ENCODE data around the gene RGS10.

- TF ChIP-seq SP1 (CRISPR knock-in tag; IDR thresholded peaks at IDR 0.05) (no peak), RB1 (IDR thresholded peaks at IDR 0.05; ENCODE audit: low read depth) (no peak), POLR2AphosphoS5 (IDR thresholded peaks at IDR 0.05; ENCODE audit: control insufficient read depth, insufficient read depth, low read depth, low read length) (no peak), HMGXB4 (CRISPR knock-in tag; IDR thresholded peaks at IDR 0.05) (no peak), ZNF407 (IDR thresholded peaks at IDR 0.05; ENCODE audit: low read depth) (no peak), CTCFL (IDR thresholded peaks at IDR 0.05; ENCODE audit: borderline replicate concordance, insufficient read depth, low read depth, low read length, poor library complexity, severe bottlenecking) (no peak), E2F4 (CRISPR knock-in tag; IDR thresholded peaks at IDR 0.05; ENCODE audit: low read depth) (no peak), BDP1 (IDR thresholded peaks at IDR 0.05; ENCODE audit: insufficient read depth, insufficient read length) (no peak), CTCF (IDR thresholded peaks at IDR 0.05 in 2 of 3, conservative IDR thresholded peaks at IDR 0.05 in 1 of 3; ENCODE audit: insufficient read depth in 2 of 3, low read depth in 1 of 3, low read length in 3 of 3) (no peak), SAFB (IDR thresholded peaks at IDR 0.05; ENCODE audit: borderline replicate concordance, low read depth, low read length) (no peak), ZNF699 (CRISPR knock-in tag; IDR thresholded peaks at IDR 0.05; ENCODE audit: insufficient replicate concordance) (no peak), NONO (IDR thresholded peaks at IDR 0.05; ENCODE audit: low read depth in 2 of 2, low read length in 1 of 2) (no peak), EZH2 (IDR thresholded peaks at IDR 0.05; ENCODE audit: borderline replicate concordance, low read depth, low read length) (no peak), CEBPG (CRISPR knock-in tag; IDR thresholded peaks at IDR 0.05) (no peak), CEBPG (tag; conservative IDR thresholded peaks at IDR 0.05 in 1 of 2, IDR thresholded peaks at IDR 0.05 in 1 of 2) (no peak)
Observed at GRCh38 chr10:119575991-119576390, 33.5 kb upstream of the RGS10 start.
